H54 (cell line): ENCODE data around the gene MB.
"Not testable (repeated sequence)": the region's sequence is repeated elsewhere in the genome, so short reads cannot be mapped to it uniquely, and the experiment has no call there.

Source experiments
- DNase-seq: peaks from one replicate; pipeline ENCODE4 v3.0.0; 2011; ENCODE audit warnings: low spot score, mixed read lengths; ENCODE audit not compliant: insufficient read length
- FAIRE-seq: peaks from 3 replicates; lab custom pipeline; 2011; peaks lifted over from hg19 to GRCh38; lab: Jason Lieb, UNC
- POLR2A ChIP-seq: IDR thresholded peaks from 2 replicates; pipeline ENCODE4 v1.6.1; 2011; ENCODE audit warnings: low read depth, mild to moderate bottlenecking, low read length

MB gene

GRCh38 chr22:35617137-35617755, at the start of gene MB:
TSS of gene MB (minus strand) at chr22:35617329. CDS start at chr22:35617257, 72 bp downstream.
- TF ChIP-seq POLR2A = no peak
- no peak for DNase-seq
- FAIRE-seq = no peak

- DNase-seq, FAIRE-seq: not testable (repeated sequence)
These were observed 49.6 kb upstream of the MB start for GRCh38 chr22:35666699-35667098.

GRCh38 chr22:35664955-35665587, 47.9 kb upstream of the MB start:
- no peak for DNase-seq

GRCh38 chr22:35663371-35663770, 46.2 kb upstream of the MB start:
- no peak for TF ChIP-seq POLR2A
- no peak for FAIRE-seq
- DNase-seq = no peak

More at GRCh38 chr22:35664955-35665587, 47.9 kb upstream of the MB start:
- no peak for FAIRE-seq
- no peak for TF ChIP-seq POLR2A

- FAIRE-seq (no peak), DNase-seq (no peak)
- TF ChIP-seq POLR2A = no peak
These were observed 45.8 kb upstream of the MB start for GRCh38 chr22:35662914-35663313.

GRCh38 chr22:35661464-35661863, 44.3 kb upstream of the MB start:
- DNase-seq (no peak), FAIRE-seq (no peak)
- no peak for TF ChIP-seq POLR2A

- FAIRE-seq (no peak), DNase-seq (no peak)
- TF ChIP-seq POLR2A = no peak
These were observed 43.4 kb upstream of the MB start for GRCh38 chr22:35660291-35661127.

- no peak for FAIRE-seq
These were observed 40.6 kb upstream of the MB start for GRCh38 chr22:35657571-35658312.

GRCh38 chr22:35656284-35656752, 39.2 kb upstream of the MB start:
- no peak for TF ChIP-seq POLR2A
- FAIRE-seq (no peak), DNase-seq (no peak)

More at GRCh38 chr22:35657571-35658312, 40.6 kb upstream of the MB start:
- no peak for TF ChIP-seq POLR2A
- DNase-seq = no peak

- TF ChIP-seq POLR2A = no peak
- FAIRE-seq (no peak), DNase-seq (no peak)
These were observed 36.7 kb upstream of the MB start for GRCh38 chr22:35653824-35654223.

- no peak for TF ChIP-seq POLR2A
- no peak for FAIRE-seq
- DNase-seq = no peak
These were observed 34.0 kb upstream of the MB start for GRCh38 chr22:35651085-35651484.

- FAIRE-seq = no peak
- TF ChIP-seq POLR2A = no peak
- DNase-seq = no peak
These were observed 32.6 kb upstream of the MB start for GRCh38 chr22:35649636-35650250.

- no peak for TF ChIP-seq POLR2A
- FAIRE-seq = no peak
These were observed 32.0 kb upstream of the MB start for GRCh38 chr22:35649026-35649553.

More at GRCh38 chr22:35649026-35649553, 32.0 kb upstream of the MB start:
- no peak for DNase-seq
